ENCODE measurements around the gene KCNQ1. TPM values are rescaled to one million over a fixed set of nuclear protein-coding genes. Genes with fewer than 3 reads are reported as not detected.

KCNQ1 gene
- total RNA-seq, 1 experiment from 2014 or later, result 1.0 TPM

GRCh38 chr11:2897048-2897447 lies 452.2 kb downstream of the KCNQ1 start:
- H3K27me3 ChIP-seq (replicated peaks; ENCODE audit: control insufficient read depth, insufficient read depth, low read length), result no peaks in the 10 kb centered on the region
- H3K27me3 Mint-ChIP-seq (ENCODE audit: insufficient read depth, unreplicated experiment), result no peaks in the 10 kb centered on the region
- H3K4me3 Mint-ChIP-seq (ENCODE audit: unreplicated experiment), result no peak overlapping the region
- no peak for DNase-seq
- H3K36me3 ChIP-seq (ENCODE audit: control insufficient read depth, insufficient read depth, low read length), result no peaks in the 10 kb centered on the region
- TF ChIP-seq CTCF (IDR thresholded peaks at IDR 0.05; ENCODE audit: insufficient read depth in 1 of 2, low read depth in 1 of 2, low read length in 1 of 2, severe bottlenecking in 1 of 2, unreplicated experiment in 1 of 2), result no peak
- H3K9me3 ChIP-seq, result no peaks in the 10 kb centered on the region
- H3K4me1 ChIP-seq, result peaks cover 9% of the 10 kb centered on the region
- intact Hi-C loops (cut with micrococcal nuclease; ENCODE audit: unreplicated experiment), result no loop called here
- no peaks in the 10 kb centered on the region for H3K9me3 Mint-ChIP-seq (ENCODE audit: unreplicated experiment)
- ChIA-PET POLR2A (no interaction called here), CTCF (no interaction called here)
- peaks cover 6% of the 10 kb centered on the region for H3K36me3 Mint-ChIP-seq (ENCODE audit: insufficient read depth, unreplicated experiment)
- H3K4me1 Mint-ChIP-seq (ENCODE audit: low read depth, unreplicated experiment), result peaks cover 9% of the 10 kb centered on the region
- no TSS peak for BruUV-seq (replicated peaks)
- no peak overlapping the region for H3K27ac Mint-ChIP-seq (ENCODE audit: unreplicated experiment)
- no peak overlapping the region for H3K4me3 ChIP-seq (ENCODE audit: low read depth, low read length)

GRCh38 chr11:2898366-2899079 lies 453.7 kb downstream of the KCNQ1 start:
- ChIA-PET CTCF (no interaction called here), POLR2A (no interaction called here)
- Histone ChIP-seq H3K27me3 (replicated peaks; ENCODE audit: control insufficient read depth, insufficient read depth, low read length) (no peaks in the 10 kb centered on the region), H3K36me3 (ENCODE audit: control insufficient read depth, insufficient read depth, low read length) (no peaks in the 10 kb centered on the region), H3K4me1 (peaks cover 17% of the 10 kb centered on the region), H3K9me3 (no peaks in the 10 kb centered on the region), H3K4me3 (ENCODE audit: low read depth, low read length) (no peak overlapping the region)
- DNase-seq, result no peak
- Mint-ChIP-seq H3K27ac (ENCODE audit: unreplicated experiment) (peak overlapping the region; percentile 5), H3K36me3 (ENCODE audit: insufficient read depth, unreplicated experiment) (peaks cover 6% of the 10 kb centered on the region), H3K4me3 (ENCODE audit: unreplicated experiment) (no peak overlapping the region), H3K4me1 (ENCODE audit: low read depth, unreplicated experiment) (peaks cover 10% of the 10 kb centered on the region), H3K27me3 (ENCODE audit: insufficient read depth, unreplicated experiment) (no peaks in the 10 kb centered on the region), H3K9me3 (ENCODE audit: unreplicated experiment) (no peaks in the 10 kb centered on the region)
- TF ChIP-seq CTCF (IDR thresholded peaks at IDR 0.05; ENCODE audit: insufficient read depth in 1 of 2, low read depth in 1 of 2, low read length in 1 of 2, severe bottlenecking in 1 of 2, unreplicated experiment in 1 of 2), result no peak
- intact Hi-C loops (cut with micrococcal nuclease; ENCODE audit: unreplicated experiment), result no loop called here
- BruUV-seq (replicated peaks), result no TSS peak

Other genes with a start within 250 kb of the KCNQ1 start
- gene ASCL2, start 174.4 kb upstream of the KCNQ1 start, total RNA-seq (2022), result 26.6 and 32.5 TPM in 2 replicates
- gene C11orf21, start 143.1 kb upstream of the KCNQ1 start, total RNA-seq (2022), result 0.09 and 0.21 TPM in 2 replicates
- gene TSPAN32, start 143.0 kb upstream of the KCNQ1 start, total RNA-seq (2022), result 0.97 and 1.2 TPM in 2 replicates
- 397 and 412 TPM in 2 replicates for gene CD81, start 67.7 kb upstream of the KCNQ1 start, total RNA-seq (2022)
- 46.2 and 60.9 TPM in 2 replicates for gene TSSC4, start 44.3 kb upstream of the KCNQ1 start, total RNA-seq (2022)
- gene TRPM5, start 494 bp upstream of the KCNQ1 start, total RNA-seq (2022), result not detected in 2 replicates

All from Caco-2 (cell line).